ENCODE measurements around the gene RHOB.
"Not testable (repeated sequence)": the region's sequence is repeated elsewhere in the genome, so short reads cannot be mapped to it uniquely, and the experiment has no call there.

Gene RHOB

DNA sequence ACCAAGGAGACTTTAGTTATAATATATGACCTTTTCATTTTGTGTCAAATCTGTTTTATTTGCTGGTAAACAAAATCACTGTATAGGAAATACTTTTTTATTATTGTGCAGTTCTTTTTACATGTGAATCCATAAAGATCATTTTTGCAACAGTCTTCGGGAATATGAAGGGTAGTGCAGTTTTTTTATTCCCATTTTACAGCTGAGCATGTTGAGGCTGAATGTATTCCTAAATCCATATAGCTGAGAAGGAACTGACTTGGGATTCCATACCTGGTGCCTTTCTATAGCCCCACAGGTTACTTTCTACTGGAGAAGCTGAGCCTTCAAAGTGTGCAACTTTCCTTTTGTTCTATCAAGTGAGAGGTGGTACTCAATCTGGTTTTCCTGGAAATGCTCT, 29.6 kb downstream of the RHOB start:
- DNase-seq (ENCODE audit: low read depth): no peak

DNA sequence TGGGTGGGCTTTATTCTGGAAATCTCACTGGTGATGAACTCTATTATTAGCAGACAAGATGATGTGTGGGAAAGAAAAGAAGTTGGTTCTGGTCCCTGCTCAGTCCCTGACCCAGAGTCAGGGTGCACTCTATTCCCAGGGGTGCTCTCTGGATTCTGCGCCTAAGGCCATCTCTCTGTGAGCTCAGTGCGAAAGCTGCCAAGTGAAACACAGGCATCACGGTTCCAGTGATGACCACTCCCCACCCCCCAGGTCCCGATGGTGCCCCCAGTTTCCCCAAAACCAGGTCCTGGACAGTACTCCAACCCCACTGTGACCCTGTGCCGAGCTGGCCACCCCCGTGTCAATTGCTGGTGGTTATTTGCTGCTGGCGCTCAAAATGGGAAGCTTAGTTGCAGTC, 30.1 kb downstream of the RHOB start:
- DNase-seq (ENCODE audit: low read depth): no peak

DNA sequence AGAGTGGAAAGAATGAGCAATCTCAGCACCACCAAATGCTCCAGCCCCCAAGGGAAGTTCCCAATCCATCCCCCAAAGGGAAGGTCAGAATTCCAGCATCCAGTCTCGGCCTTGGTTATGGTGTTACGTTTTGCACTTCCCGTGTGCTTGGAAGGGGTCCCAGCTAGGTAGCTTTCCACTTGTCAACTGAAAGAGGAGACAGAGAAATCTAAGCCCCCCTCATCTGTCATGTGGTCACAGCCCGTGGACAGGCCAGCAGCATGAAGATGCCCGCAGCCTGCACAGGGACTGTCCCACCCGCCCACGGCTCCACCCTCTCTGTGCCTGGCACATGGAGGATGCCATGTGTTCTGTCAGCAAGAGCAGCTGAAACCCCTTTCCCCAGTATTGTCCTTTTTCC, 32.1 kb downstream of the RHOB start:
- no peak for DNase-seq (ENCODE audit: low read depth)

DNA sequence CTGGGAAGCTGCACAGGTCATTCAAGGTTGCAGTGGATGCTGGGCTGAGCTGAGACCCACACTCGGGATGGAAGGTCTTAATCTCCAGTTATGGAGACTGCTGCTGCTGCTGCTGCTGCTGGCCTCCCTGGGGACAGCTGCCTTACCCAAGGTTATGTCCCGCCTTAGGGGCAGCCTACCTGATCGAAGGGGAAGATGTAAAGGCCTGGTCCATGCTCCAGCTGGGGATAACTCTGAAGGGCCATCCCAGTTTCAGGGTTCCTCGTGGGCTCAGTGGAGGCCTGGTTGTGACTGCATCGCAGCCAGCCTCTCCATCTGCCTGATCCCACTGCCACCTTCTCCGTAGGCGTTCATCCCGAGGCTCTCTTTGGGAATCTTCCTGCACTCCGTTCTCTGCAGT, 33.0 kb downstream of the RHOB start:
- DNase-seq (ENCODE audit: low read depth): no peak

DNA sequence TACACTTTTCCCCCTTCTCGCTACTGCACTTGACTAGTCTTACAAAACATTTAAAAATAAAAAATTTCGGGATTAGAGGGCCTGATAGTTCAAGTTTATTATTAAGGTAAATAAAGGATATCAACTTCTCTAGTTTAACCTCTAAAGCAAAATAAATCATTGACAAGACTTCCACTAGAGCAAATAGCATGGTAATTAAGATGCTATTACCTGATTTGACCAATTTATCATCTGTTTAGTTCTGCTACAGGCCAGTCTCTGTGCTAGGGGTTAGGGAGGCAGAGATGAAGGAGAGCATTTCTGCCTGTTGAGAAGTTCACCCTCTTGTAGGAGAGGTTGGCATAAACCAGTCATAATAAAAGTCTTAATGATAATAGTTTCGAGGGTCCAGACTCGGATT, 34.0 kb downstream of the RHOB start:
- DNase-seq (ENCODE audit: low read depth): no peak

DNA sequence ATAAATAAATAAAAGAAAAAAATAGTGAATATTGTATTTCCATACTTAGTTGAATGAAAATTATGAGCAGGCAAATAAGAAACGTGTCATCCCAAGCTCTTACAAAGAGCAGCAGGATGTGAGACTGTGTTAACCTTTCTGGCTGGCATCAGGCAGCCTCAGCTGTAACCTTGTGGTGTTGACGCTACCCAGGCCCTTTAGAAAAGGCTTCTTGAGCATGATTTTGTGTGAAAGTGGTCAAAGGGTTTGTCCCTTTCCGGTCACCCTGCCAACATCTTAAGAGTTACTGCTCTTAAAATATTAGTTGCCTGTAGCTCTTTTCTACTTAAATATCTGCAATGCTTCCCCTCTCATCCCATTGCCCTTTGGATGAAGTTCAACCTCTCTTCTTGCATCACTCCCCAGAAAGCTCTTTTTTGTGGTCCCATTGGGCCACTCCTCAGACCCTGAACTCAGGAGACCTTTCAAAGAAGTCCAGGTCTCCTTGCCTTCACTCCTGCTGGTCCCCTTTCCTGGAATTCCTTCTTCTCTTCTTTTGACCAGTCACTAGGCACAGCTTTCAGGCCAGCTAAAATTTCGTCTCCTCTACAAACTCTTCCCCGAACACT, 35.0 kb downstream of the RHOB start:
- DNase-seq (ENCODE audit: low read depth): no peak

DNA sequence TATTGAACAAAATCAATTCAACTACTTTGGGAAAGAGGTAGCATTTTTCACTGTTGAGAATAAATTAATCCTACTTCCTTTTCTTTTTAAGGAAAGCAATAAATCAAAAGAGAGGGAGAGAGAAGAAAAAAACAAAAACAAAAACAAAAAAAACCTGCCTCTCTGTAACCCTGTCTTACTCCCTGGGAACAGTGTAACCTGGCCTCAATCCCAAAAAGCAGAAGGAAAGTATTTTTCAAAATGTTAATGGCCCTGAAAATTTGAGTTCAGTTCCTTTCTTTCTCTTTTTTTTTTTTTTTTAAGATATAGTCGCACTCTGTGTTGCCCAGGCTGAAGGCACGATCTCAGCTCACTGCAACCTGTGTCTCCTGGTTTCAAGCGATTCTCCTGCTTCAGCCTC, 35.9 kb downstream of the RHOB start:
- no peak for DNase-seq (ENCODE audit: low read depth)

DNA sequence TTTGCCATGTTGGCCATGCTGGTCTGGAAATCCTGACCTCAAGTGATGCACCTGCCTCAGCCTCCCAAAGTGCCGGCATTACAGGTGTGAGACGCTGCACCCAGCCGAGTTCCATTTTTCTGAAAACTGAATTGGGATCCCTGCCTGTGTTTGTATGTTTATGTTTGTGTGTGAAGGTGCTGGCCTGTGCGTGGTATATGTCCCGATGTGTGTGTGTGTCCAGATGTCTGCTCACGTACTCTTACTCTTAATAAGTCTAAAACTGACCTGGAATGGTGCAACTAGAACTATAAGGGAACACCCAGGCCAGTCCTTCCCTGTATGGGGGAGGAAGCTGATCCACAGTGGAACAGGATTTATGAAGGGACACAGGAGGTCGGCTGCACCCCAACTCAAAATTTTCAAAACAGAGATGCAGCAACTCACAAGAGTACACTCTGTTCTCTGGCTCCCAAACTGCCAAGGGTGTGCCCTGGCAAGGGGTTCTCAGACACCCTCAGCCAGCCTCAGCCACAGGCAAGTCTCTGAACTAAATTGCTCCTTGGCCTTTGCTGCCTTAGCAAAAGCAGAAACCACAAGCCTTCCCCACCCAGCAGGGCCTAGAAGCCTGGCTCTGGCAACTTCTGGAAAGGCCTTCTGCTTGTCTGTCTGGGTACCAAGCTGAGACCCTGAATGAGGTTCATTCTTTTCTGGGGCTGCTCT, 36.5 kb downstream of the RHOB start:
- DNase-seq (ENCODE audit: low read depth): no peak

DNA sequence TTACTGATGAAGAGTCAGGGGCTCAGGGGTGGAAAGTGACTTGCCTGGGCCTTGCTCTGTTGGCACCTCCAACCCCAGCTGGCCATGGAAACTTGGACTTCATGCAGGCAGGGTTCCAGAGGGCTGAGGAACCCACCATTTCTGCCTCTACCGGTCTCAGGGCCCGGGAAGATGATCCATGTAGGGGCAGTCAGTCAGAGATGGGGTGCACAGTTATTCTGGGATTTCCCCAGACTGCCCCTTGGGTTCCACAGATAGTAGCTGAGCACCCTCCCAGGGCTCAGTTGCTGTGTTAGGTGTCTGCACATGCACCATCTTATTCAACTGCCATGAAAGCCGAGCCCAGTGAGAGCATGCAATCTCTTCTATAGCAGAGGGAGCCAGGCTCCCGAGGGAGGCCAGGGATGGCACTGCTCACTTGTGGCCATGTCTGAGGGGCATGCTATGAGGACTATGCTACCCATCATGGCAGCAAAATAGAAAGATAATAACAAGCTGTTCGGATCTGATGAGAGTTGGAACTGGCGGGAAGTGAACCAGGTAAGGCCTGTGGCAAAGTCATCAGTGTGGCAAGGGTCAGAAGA, 37.3 kb downstream of the RHOB start:
- no peak for DNase-seq (ENCODE audit: low read depth)

DNA sequence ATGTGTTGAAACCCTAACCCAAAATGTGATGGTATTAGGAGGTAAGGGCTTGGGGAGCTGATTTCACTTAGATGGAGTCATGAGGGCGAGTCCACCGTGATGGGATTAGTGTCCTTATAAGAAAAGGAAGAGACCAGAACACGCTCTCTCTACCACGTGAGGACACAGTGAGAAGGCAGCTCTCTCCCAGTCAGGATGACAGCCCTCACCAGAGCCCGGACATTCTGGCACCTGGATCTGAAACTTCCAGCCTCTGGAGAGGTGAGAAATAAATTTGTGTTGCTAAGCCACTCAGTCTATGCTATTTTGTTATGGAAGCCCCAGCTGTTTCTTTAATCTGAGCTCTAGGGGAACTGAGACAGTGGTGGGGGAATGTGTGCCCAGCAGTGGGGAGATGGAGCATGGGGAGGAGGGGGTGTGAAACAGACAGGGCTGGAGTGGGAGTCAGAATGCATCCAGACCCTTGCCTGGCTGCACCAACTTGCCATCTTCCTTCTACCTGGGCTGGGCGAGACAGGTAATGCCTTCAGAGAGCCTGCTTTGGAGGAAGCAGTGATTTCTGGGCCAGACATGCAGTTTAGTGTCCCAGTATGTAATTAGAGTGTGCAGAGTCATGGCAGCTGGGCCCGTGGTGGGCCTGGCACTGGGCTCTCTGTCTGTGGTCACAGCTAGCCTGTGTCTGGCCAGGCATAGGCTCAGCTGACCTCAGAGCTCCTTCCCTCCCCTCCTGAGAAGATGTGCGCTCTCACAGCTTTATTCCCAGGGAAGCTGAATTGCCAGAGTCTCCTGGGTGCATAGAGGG, 38.1 kb downstream of the RHOB start:
- no peak for DNase-seq (ENCODE audit: low read depth)

DNA sequence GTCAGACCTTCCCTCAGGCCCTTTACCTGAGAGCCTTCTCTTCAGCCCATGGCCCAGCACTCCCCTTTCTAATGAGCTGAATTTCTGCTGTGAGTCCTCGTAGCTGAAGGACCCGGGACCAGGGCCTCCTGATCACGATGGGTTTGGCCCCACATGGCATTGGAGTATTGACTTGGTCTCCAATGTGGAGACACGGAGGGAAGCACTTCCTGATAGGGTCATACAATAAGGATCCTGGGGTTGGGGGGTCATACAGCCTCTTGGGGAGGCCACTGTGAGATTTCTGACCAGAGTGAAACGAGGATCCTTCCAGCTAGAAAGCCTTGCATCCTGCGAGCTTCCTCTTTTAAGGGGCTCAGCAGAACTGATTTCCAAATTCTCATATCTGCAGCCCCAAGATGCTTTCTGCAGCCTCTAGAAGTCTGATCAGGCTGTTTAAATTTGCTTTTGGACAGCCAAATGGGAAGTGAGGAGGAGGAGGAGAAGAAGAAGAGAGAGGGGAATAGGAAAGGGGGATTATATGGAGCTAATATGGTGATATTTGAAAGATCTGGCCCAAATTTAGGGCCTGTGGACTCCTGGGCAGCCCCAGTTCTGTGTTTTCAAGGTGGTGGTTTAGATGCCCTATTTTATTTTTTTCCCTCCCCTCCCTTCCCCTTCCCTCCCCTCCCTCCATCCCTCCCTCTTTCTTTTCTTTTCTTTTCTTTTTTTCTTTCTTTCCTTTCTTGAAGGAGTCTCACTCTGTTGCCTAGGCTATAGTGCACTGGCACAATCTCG, 38.9 kb downstream of the RHOB start:
- no peak for DNase-seq (ENCODE audit: low read depth)

DNA sequence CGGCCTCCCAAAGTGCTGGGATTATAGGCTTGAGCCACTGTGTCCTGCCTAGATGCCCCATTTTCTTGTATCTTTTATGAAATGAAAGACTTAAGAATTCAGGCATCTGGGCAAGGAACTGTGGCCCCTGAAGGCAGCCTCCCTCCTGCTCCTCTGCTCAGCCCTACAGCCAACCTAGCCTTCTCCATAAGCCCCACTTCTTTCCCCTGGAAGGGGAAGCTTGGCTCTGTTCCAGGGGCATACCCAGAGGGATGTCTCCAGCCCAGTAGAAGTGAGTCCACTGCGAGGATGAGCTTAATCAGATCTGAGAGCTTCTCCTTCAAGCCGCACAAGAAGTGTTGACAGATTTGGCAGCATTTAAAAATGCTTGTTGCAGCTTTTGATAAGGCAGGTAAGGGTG, 39.7 kb downstream of the RHOB start:
- no peak for DNase-seq (ENCODE audit: low read depth)

DNA sequence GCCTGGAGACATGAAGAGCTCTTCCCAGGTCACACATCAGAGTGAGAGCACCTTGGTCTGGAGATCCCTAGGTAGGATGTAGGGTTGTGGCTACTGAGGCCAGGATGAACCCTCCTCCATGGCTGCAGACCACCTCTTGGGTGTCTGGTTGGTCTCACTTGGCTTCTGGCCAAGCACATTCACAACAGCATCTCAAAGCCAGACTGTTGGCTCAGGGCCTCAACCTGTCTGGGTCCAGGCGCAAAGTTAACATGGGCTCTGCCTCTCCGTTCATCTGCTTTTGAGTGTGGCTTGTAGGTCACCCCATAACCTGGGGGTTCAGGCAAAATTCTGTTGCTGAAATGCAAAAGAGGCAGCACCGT, 40.1 kb downstream of the RHOB start:
- no peak for DNase-seq (ENCODE audit: low read depth)

DNA sequence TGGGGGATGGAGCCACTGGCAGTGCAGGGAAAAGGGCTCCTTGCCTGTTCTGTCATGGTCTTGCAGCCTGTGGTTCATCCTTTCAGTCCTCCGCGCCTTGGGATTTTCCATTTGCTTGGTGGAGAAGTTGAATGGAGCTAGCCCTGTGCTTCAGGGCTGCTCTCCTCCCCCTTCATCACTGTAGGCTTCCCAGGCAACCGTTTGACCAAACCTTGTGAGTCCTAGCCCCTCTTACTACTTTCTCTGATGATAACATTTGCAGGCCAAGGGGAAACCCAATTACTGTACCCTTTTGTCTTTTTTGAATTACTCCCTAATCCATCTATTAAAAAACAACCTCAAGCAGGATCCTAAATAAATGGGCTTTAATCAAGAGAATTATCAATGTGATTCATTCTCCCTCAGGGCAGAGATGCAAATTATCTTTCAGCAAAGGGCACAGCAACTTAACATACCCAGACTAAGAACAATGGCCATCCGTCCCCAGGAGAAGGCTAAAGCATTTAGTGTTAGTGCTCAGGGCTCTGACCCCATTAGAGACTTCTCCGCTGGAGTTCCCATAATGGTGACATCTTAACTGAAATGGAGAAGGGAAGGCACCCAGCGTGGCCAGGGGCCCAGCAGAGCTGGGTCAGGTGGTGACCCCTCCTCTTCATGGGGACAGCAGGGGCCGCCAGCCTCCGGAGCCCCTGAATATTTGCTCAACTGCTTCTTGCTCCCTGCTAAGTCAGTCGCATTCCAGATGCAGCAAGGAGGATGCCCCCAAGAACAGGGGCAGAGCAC, 40.7 kb downstream of the RHOB start:
- no peak for DNase-seq (ENCODE audit: low read depth)

DNA sequence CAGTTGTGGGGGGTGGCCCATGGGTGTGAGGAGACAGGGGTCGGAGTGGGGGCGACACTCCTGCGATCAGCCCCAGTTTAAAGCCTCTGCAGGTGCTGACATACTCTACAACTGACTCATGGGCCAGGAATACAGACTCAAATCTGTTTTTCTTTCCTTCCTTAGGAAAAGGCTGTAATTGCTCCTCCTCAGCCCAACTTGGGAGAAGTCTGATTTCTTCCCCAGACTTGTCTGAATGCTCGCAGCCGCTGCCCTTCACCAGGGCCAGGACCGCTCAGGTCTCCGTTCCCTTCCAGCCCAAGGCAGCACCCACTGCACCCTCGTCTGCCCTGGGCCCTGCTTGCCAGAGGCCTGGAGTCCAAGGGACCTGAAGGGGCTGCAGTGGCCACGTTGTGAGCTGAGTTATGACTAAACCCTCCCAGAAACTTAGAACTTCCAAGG, 41.3 kb downstream of the RHOB start:
- DNase-seq (ENCODE audit: low read depth): no peak

DNA sequence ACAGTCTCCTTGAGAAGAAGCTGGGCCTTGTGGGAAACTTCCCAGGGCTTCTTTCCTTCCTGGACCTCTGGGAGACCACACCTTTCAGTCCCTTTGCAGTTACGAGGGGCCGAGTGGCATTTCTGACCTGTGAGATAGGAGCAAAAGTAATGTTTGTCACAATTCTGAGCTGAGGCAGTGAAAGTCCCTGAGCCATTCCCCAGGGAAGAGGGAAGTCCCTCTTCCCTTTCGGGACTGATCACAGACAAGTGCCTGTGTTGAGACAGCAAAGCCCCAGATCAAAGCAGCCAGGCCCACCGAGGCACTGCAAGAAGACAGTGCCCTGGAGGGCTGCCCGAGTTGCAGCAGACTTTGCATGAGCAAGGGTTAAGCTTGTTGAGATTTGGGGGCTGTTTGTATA, 41.9 kb downstream of the RHOB start:
- no peak for DNase-seq (ENCODE audit: low read depth)

DNA sequence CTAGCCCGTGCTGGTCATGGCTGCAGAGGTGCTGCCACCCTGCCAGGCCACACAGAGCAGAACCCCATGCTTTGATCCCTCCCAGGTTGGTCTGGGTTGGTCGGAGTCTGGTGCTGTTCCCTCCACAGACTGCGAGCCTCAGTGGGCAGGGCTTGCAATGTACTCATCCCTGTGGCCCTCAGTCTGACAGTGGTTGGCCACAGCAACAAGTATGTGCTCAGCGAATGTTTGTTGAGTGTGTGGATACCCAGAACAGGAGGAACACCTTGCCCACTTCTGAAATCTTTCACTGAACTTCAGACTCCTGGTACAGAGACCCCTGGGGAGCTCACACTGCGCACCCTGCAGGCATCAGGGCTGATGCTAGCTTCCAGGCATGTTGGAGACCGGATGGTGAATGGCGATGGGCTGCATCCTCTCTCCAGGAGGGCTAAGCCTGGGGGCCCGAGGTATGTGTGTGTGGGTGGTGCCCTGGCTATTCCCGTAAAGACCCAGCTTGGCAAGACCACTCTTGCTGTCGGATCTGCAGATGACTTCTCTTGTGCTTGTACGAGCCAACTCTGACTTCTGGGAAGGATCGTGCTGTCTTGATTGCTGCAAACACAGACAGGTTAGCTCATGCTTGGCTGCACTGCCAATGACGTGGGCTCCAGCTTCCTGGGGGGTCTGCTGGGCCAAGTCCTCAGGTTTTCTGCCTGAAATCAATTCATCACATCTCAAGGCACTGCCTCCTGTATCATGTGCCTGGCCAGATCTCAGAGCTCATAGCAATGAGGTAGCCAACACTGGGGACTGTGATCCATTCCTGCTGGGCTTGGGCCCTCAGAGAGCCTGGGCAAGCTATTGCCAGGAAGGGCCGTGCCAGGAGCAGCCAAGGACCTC, 43.7 kb downstream of the RHOB start:
- no peak for DNase-seq (ENCODE audit: low read depth)

DNA sequence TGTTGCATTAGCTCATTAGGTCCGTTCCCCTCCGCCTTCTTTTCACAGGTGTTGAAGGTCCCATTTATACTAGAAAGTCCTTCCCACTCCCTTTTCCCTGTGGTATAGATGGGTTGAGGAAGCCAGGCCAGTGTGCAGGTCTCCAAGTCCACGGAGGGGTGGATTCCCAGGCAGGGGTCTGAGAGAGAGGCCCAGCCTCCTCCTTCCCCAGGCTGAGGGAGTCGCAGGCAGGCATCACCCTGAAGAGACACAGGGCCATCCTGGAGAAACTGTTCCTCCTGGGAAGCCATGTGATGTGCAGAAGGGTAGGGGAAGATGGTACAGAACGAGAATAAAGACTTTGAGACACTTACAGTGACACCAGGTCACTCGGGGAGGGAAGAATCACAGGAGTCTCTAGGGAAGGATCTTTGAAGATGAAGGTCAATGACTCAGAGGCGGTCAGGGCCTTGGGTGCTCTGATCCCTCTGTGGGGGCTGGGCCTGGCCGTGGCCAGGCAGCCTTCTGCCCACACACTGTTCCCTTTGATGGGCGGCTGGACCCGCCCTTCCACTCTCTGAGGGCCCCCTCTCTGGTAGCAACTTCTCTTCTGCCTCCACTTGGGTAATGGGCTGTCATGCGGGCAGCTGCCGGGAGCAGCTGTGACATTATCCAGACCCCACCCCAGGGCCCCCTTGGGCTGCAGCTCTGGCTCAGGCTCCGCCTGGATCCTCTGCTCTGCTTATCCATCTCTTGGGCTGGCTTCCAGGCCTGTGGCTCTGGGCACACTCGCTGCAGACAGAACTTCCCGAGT, 45.1 kb downstream of the RHOB start:
- DNase-seq (ENCODE audit: low read depth): no peak

DNA sequence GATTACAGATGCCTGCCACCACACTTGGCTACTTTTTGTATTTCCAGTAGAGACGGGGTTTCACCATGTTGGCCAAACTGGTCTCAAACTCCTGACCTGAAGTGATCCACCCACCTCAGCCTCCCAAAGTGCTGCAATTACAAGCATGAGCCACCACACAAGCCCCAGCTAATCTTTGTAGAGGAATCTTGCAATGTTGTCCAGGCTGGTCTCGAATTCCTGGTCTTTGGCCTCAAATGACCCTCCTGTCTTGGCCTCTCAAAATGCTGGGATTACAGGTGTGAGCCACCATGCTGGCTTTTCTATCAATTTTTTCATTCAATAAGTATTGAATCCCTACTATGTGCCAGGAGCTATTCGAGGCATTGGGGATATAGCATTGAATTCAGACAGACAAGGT, 46.2 kb downstream of the RHOB start:
- not testable (repeated sequence) for DNase-seq (ENCODE audit: low read depth)

DNA sequence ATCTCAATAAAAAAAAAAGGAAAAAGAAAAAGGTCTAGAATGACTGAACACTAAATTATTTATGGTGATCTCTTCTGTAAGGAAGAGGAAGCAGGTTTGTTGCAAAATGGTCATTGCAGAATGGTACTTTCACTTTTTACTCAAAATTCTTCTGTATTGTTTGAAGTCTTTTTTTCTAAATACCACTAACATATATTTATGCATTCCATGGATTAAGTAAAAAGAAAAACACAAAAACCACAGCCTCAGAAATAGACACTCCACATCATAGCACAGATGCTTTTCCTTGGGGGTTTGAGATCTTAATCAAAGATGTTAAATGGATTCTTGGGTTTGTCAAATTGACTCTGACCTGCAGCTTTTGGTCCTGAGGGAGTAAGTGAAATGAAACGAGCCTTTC, 47.4 kb downstream of the RHOB start:
- DNase-seq (ENCODE audit: low read depth): no peak

All from activated T-helper 9 cell treated with anti-CD3 and anti-CD28 coated beads, Interleukin-2, amount 50 U/mL, for 16 hours (primary cell).